Choroid plexus epithelial cell (primary cell): ENCODE results near the gene PNMA3.
"Not testable (repeated sequence)": the region's sequence is repeated elsewhere in the genome, so short reads cannot be mapped to it uniquely, and the experiment has no call there.

ENCODE experiments used
- DNase-seq: peaks from one replicate; pipeline ENCODE4 v3.0.0-alpha.2; 2010; ENCODE audit warnings: low read depth
- H3K4me3 ChIP-seq: 2 replicates; pipeline ENCODE4 v1.5.1; 2011; ENCODE audit warnings: low read depth, mild to moderate bottlenecking, control low read depth, low read length, moderate library complexity
- CTCF ChIP-seq: conservative IDR thresholded peaks from 2 replicates; pipeline ENCODE4 v1.5.1; 2011; ENCODE audit warnings: low read depth, mild to moderate bottlenecking, control low read depth, inconsistent platforms, low read length, moderate library complexity

PNMA3 gene

GRCh38 chrX:153055871-153056749 is at the start of gene PNMA3:
Gene PNMA3 (plus strand): TSS chrX:153056470. CDS start chrX:153057056, 586 bp downstream.
- no peak for DNase-seq
- no peak within 1 kb of the TSS for H3K4me3 ChIP-seq
- no peak for TF ChIP-seq CTCF

DNA sequence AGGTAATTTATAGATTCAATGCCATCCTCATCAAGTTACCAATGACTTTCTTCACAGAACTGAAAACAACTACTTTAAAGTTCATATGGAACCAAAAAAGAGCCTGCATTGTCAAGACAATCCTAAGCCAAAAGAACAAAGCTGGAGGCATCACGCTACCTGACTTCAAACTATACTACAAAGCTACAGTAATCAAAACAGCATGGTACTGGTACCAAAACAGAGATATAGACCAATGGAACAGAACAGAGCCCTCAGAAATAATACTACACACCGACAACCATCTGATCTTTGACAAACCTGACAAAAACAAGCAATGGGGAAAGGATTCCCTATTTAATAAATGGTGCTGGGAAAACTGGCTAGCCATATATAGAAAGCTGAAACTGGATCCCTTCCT is 39.1 kb upstream of the PNMA3 start:
- not testable (repeated sequence) for DNase-seq, H3K4me3 ChIP-seq

GRCh38 chrX:153019166-153019565 is 37.1 kb upstream of the PNMA3 start:
- H3K4me3 ChIP-seq, result no peak overlapping the region
- no peak for DNase-seq
- TF ChIP-seq CTCF, result no peak

- not testable (repeated sequence) for H3K4me3 ChIP-seq, DNase-seq
Measured at GRCh38 chrX:153026501-153026900, 29.8 kb upstream of the PNMA3 start.

GRCh38 chrX:153028487-153028886 is 27.8 kb upstream of the PNMA3 start:
- not testable (repeated sequence) for H3K4me3 ChIP-seq, DNase-seq

DNA sequence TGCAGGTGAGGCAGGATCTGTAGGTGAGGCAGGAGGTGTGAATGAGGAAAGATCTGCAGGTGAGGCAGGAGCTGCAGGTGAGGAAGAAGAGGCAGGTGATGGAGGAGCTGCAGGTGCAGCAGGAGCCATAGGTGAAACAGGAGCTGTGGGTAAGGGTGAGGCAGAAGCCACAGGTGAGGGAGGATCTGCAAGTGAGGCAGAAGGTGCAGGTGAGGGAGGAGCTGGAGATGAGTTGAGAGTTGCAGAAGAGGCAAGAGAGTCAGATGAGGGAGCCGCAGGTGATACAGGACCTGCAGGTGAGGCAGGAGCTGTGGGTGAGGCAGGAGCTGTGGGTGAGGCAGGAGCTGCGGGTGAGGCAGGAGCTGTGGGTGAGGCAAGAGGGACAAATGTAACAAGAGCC is 27.1 kb upstream of the PNMA3 start:
- H3K4me3 ChIP-seq, result no peak overlapping the region
- TF ChIP-seq CTCF, result no peak
- DNase-seq, result peak; percentile 13

GRCh38 chrX:153029875-153030274 is 26.4 kb upstream of the PNMA3 start:
- peak; percentile 1 for DNase-seq
- no peak overlapping the region for H3K4me3 ChIP-seq
- TF ChIP-seq CTCF, result no peak

GRCh38 chrX:153030801-153031200 is 25.5 kb upstream of the PNMA3 start:
- H3K4me3 ChIP-seq, result no peak overlapping the region
- DNase-seq, result no peak
- TF ChIP-seq CTCF, result no peak
